ENCODE results near the gene DCLRE1B. TPM values are rescaled to one million over a fixed set of nuclear protein-coding genes. Genes with fewer than 3 reads are reported as not detected.

Gene DCLRE1B
- total and polyA plus RNA-seq, 2 experiments from 2014 or later: 4.6 to 6.0 TPM

- Histone ChIP-seq H3K27me3 (no peaks in the 10 kb centered on the region), H3K9me3 (ENCODE audit: low read depth) (no peaks in the 10 kb centered on the region), H3K4me1 (ENCODE audit: insufficient read depth) (peaks cover 7% of the 10 kb centered on the region), H2AFZ (peak overlapping the region; percentile 49), H3K4me3 (peak overlapping the region; percentile 31), H3K36me3 (replicated peaks; ENCODE audit: insufficient read depth, low read depth) (no peaks in the 10 kb centered on the region), H4K20me1 (ENCODE audit: insufficient read depth, poor library complexity, severe bottlenecking) (no peaks in the 10 kb centered on the region), H3K4me2 (peak overlapping the region; percentile 78), H3K9me2 (replicated peaks; ENCODE audit: insufficient read depth) (no peaks in the 10 kb centered on the region), H3K27ac (peak overlapping the region; percentile 84), H3K79me2 (peaks cover 18% of the 10 kb centered on the region)
- 1% methylated on average over 11 of the region's 11 CpGs for WGBS (ENCODE audit: low lambda C conversion rate, missing lambda C conversion rate)
- no peak for DNase-seq (ENCODE audit: low spot score)
- no peak for TF ChIP-seq EZH2phosphoT487 (IDR thresholded peaks at IDR 0.05; ENCODE audit: low read depth, severe bottlenecking, unreplicated experiment)
Measured at GRCh38 chr1:113904293-113904673, 843 bp upstream of the DCLRE1B start.

GRCh38 chr1:113905435-113905861 lies 322 bp downstream of the DCLRE1B start:
- DNase-seq (ENCODE audit: low spot score): peak; percentile 34
- WGBS (ENCODE audit: low lambda C conversion rate, missing lambda C conversion rate): under 1% methylated on average over 17 of the region's 17 CpGs

GRCh38 chr1:113912594-113913311 lies 7.6 kb downstream of the DCLRE1B start:
- no peaks in the 10 kb centered on the region for H3K79me2 ChIP-seq
- TF ChIP-seq EZH2 (IDR thresholded peaks at IDR 0.05; ENCODE audit: borderline replicate concordance) (no peak), CTCF (IDR thresholded peaks at IDR 0.05; ENCODE audit: poor library complexity) (no peak), EZH2phosphoT487 (IDR thresholded peaks at IDR 0.05; ENCODE audit: low read depth, severe bottlenecking, unreplicated experiment) (no peak)
- no peak overlapping the region for H3K4me3 ChIP-seq
- H3K9me3 ChIP-seq (ENCODE audit: low read depth): no peaks in the 10 kb centered on the region
- peak; percentile 16 for DNase-seq (ENCODE audit: low spot score)
- no peaks in the 10 kb centered on the region for H4K20me1 ChIP-seq (ENCODE audit: insufficient read depth, poor library complexity, severe bottlenecking)
- H2AFZ ChIP-seq: no peak overlapping the region
- no peaks in the 10 kb centered on the region for H3K4me1 ChIP-seq (ENCODE audit: insufficient read depth)
- H3K27me3 ChIP-seq: no peaks in the 10 kb centered on the region
- H3K9me2 ChIP-seq (replicated peaks; ENCODE audit: insufficient read depth): no peaks in the 10 kb centered on the region
- WGBS (ENCODE audit: low lambda C conversion rate, missing lambda C conversion rate): 82% methylated on average over 6 of the region's 6 CpGs
- no peak overlapping the region for H3K27ac ChIP-seq
- no peaks in the 10 kb centered on the region for H3K36me3 ChIP-seq (replicated peaks; ENCODE audit: insufficient read depth, low read depth)
- H3K4me2 ChIP-seq: no peak overlapping the region

More at GRCh38 chr1:113905435-113905861, 322 bp downstream of the DCLRE1B start:
- TF ChIP-seq EZH2 (IDR thresholded peaks at IDR 0.05; ENCODE audit: borderline replicate concordance) (no peak), CTCF (IDR thresholded peaks at IDR 0.05; ENCODE audit: poor library complexity) (no peak), EZH2phosphoT487 (IDR thresholded peaks at IDR 0.05; ENCODE audit: low read depth, severe bottlenecking, unreplicated experiment) (no peak)
- Histone ChIP-seq H3K9me2 (replicated peaks; ENCODE audit: insufficient read depth) (no peaks in the 10 kb centered on the region), H3K4me1 (ENCODE audit: insufficient read depth) (peaks cover 7% of the 10 kb centered on the region), H3K36me3 (replicated peaks; ENCODE audit: insufficient read depth, low read depth) (no peaks in the 10 kb centered on the region), H3K27ac (peak overlapping the region; percentile 53), H3K79me2 (peaks cover 18% of the 10 kb centered on the region), H4K20me1 (ENCODE audit: insufficient read depth, poor library complexity, severe bottlenecking) (no peaks in the 10 kb centered on the region), H3K9me3 (ENCODE audit: low read depth) (no peaks in the 10 kb centered on the region), H2AFZ (peak overlapping the region; percentile 81), H3K27me3 (no peaks in the 10 kb centered on the region), H3K4me3 (peak overlapping the region; percentile 53), H3K4me2 (peak overlapping the region; percentile 85)

- Histone ChIP-seq H3K27ac (no peak overlapping the region), H3K79me2 (no peaks in the 10 kb centered on the region), H3K4me2 (no peak overlapping the region), H3K4me1 (ENCODE audit: insufficient read depth) (no peaks in the 10 kb centered on the region), H3K36me3 (replicated peaks; ENCODE audit: insufficient read depth, low read depth) (no peaks in the 10 kb centered on the region), H3K9me2 (replicated peaks; ENCODE audit: insufficient read depth) (no peaks in the 10 kb centered on the region), H2AFZ (no peak overlapping the region), H3K27me3 (no peaks in the 10 kb centered on the region), H3K4me3 (no peak overlapping the region), H3K9me3 (ENCODE audit: low read depth) (no peaks in the 10 kb centered on the region), H4K20me1 (ENCODE audit: insufficient read depth, poor library complexity, severe bottlenecking) (no peaks in the 10 kb centered on the region)
- no peak for DNase-seq (ENCODE audit: low spot score)
- TF ChIP-seq EZH2phosphoT487 (IDR thresholded peaks at IDR 0.05; ENCODE audit: low read depth, severe bottlenecking, unreplicated experiment) (no peak), CTCF (IDR thresholded peaks at IDR 0.05; ENCODE audit: poor library complexity) (no peak), EZH2 (IDR thresholded peaks at IDR 0.05; ENCODE audit: borderline replicate concordance) (no peak)
- WGBS (ENCODE audit: low lambda C conversion rate, missing lambda C conversion rate): 77% methylated on average over 3 of the region's 3 CpGs
Measured at GRCh38 chr1:113913312-113913668, 8.2 kb downstream of the DCLRE1B start.

Measured in hepatocyte (in vitro differentiated cells).